HG02571 (cell line): ENCODE measurements around the gene DPP6.

ENCODE experiments used
- ATAC-seq: cut with Tn5 transposase; IDR thresholded peaks from one replicate; pipeline ENCODE4 v1.9.1; 2021; ENCODE audit warnings: mild to moderate bottlenecking, moderate library complexity; ENCODE audit not compliant: unreplicated experiment

The DPP6 gene

GRCh38 chr7:154509192-154509591, 457.0 kb downstream of the DPP6 start:
- ATAC-seq, result no peak

GRCh38 chr7:154512121-154512833, 460.1 kb downstream of the DPP6 start:
- ATAC-seq, result no peak

GRCh38 chr7:154517768-154518167, 465.6 kb downstream of the DPP6 start:
- no peak for ATAC-seq

- ATAC-seq, result no peak
Observed at GRCh38 chr7:154519229-154519628, 467.0 kb downstream of the DPP6 start.

- ATAC-seq, result no peak
Observed at GRCh38 chr7:154530136-154530535, 477.9 kb downstream of the DPP6 start.

- ATAC-seq, result no peak
Observed at GRCh38 chr7:154532771-154533170, 480.6 kb downstream of the DPP6 start.

- ATAC-seq, result no peak
Observed at GRCh38 chr7:154540596-154540995, 488.4 kb downstream of the DPP6 start.

- no peak for ATAC-seq
Observed at GRCh38 chr7:154541606-154542005, 489.4 kb downstream of the DPP6 start.

GRCh38 chr7:154546946-154547587, 494.9 kb downstream of the DPP6 start:
- ATAC-seq, result no peak

GRCh38 chr7:154553711-154554265, 501.6 kb downstream of the DPP6 start:
- no peak for ATAC-seq

GRCh38 chr7:154559454-154559853, 507.3 kb downstream of the DPP6 start:
- ATAC-seq, result no peak

GRCh38 chr7:154564676-154565075, 512.5 kb downstream of the DPP6 start:
- no peak for ATAC-seq

GRCh38 chr7:154566877-154567276, 514.7 kb downstream of the DPP6 start:
- no peak for ATAC-seq

GRCh38 chr7:154568346-154568745, 516.1 kb downstream of the DPP6 start:
- no peak for ATAC-seq

GRCh38 chr7:154569916-154570315, 517.7 kb downstream of the DPP6 start:
- no peak for ATAC-seq

- no peak for ATAC-seq
Observed at GRCh38 chr7:154571772-154572171, 519.6 kb downstream of the DPP6 start.

- no peak for ATAC-seq
Observed at GRCh38 chr7:154574235-154574634, 522.0 kb downstream of the DPP6 start.

- ATAC-seq, result no peak
Observed at GRCh38 chr7:154575497-154575896, 523.3 kb downstream of the DPP6 start.

GRCh38 chr7:154576604-154577003, 524.4 kb downstream of the DPP6 start:
- no peak for ATAC-seq

GRCh38 chr7:154577141-154577873, 525.1 kb downstream of the DPP6 start:
- ATAC-seq, result no peak

- no peak for ATAC-seq
Observed at GRCh38 chr7:154578336-154578735, 526.1 kb downstream of the DPP6 start.

- ATAC-seq, result no peak
Observed at GRCh38 chr7:154579711-154580110, 527.5 kb downstream of the DPP6 start.
